Left colon (tissue), 2 donors: ENCODE results near the gene PRG3. TPM values are rescaled to one million over a fixed set of nuclear protein-coding genes. Genes with fewer than 3 reads are reported as not detected.
"Not testable (repeated sequence)": the region's sequence is repeated elsewhere in the genome, so short reads cannot be mapped to it uniquely, and the experiment has no call there.

ENCODE experiments used
- ATAC-seq: fragments of 200-7000 bp; cut with Tn5 transposase; one replicate; pipeline ENCODE4 v1.9.1; 2020; ENCODE audit warnings: mild to moderate bottlenecking, moderate library complexity
- DNase-seq, 2 donors: peaks; one replicate each; pipeline ENCODE4 v3.0.0-alpha.2; 2020
- intact Hi-C, 2 donors: fragments of 100-400 bp; cut with DNase I in 1 of 2; cut with micrococcal nuclease in 1 of 2; formaldehyde crosslinking; loops; one replicate each; pipeline versions ENCODE4 v1.11.2 to v1.14.0; 2022; cut with DNase I, micrococcal nuclease
- total RNA-seq, 2 donors: library from RNA; stranded (reverse); fragmentation: NEBNext Ultra II Directional; extraction: Animal tissue kit (Norgen Biotek cat#: 25700); gene quantifications; one replicate each; pipeline ENCODE4 v1.2.1, GENCODE V29; 2021
- donor health status: DM: no; HTN: no; CAD: no.
- donor health status: DM: yes; HTN: yes; CAD: no.

The PRG3 gene
- total RNA-seq, 2 donors from 2014 or later = not detected

GRCh38 chr11:57348052-57348451 is 32.9 kb downstream of the PRG3 start:
- DNase-seq = no peak
- intact Hi-C loops = loop anchor here in 1 of 2 donors (10.0 kb wide), 2 partner anchors 177 to 297 kb away; partner anchors contain the start of gene YPEL4
- ATAC-seq = no peak

DNA sequence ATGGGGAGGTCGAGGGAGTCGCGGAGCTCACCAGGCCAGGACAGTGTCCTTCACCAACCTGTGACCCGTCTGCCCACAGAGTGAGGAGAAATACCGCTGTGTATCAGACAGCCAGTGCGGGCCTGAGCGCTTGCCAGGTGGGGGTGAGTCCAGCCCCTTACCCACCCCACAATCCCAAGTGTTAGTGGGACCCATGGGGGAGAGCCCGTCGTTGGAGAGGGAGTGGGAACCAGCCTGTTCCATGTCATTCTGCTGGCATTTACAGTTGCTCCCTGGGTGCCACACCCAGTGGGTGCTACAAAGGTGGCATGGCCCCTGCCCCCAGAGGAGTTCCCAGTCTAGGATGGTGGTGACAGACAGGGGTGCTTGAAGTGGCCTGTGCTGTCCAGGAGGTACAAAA is 33.6 kb downstream of the PRG3 start:
- intact Hi-C loops = loop anchor here in 1 of 2 donors (10.0 kb wide), 2 partner anchors 177 to 297 kb away; partner anchors contain the start of gene YPEL4
- ATAC-seq = no peak
- no peak for DNase-seq

GRCh38 chr11:57345555-57346211 is 35.3 kb downstream of the PRG3 start:
- peak; percentile 57 to 85 for DNase-seq
- ATAC-seq = peak; percentile 95
- intact Hi-C loops = loop anchor here in 1 of 2 donors (10.0 kb wide), 2 partner anchors 179 to 299 kb away; partner anchors contain the start of gene YPEL4

- ATAC-seq (no peak), DNase-seq (no peak)
- intact Hi-C loops = loop anchor here in 1 of 2 donors (10.0 kb wide), 2 partner anchors 180 to 300 kb away; partner anchors contain the start of gene YPEL4
These were observed 36.1 kb downstream of the PRG3 start for GRCh38 chr11:57344826-57345225.

DNA sequence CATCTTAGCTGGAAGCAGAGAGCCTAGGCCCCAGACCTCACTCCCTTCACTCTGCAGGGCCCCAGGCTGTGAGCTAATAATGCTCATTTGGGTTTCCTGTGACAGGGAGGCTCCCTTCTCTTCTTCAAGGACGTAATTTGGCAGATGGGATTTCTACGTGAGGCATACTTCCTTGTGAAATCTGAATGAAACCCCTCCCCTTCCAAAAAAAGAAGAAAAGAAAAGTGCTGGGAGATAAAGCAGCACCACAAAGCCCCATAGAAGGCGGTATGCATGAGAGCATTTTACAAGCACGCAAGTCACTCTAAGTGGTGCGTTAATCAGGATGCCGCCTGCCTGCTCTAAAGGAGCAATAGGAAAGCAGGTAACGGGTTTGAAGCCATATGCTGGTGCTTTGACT is 37.1 kb downstream of the PRG3 start:
- ATAC-seq (no peak), DNase-seq (no peak)
- intact Hi-C loops = loop anchor here in 1 of 2 donors (10.0 kb wide), 2 partner anchors 181 to 301 kb away; partner anchors contain the start of gene YPEL4

- ATAC-seq (no peak), DNase-seq (no peak)
- intact Hi-C loops = loop anchor here in 1 of 2 donors (10.0 kb wide), 2 partner anchors 182 to 302 kb away; partner anchors contain the start of gene YPEL4
These were observed 38.2 kb downstream of the PRG3 start for GRCh38 chr11:57342702-57343101.

DNA sequence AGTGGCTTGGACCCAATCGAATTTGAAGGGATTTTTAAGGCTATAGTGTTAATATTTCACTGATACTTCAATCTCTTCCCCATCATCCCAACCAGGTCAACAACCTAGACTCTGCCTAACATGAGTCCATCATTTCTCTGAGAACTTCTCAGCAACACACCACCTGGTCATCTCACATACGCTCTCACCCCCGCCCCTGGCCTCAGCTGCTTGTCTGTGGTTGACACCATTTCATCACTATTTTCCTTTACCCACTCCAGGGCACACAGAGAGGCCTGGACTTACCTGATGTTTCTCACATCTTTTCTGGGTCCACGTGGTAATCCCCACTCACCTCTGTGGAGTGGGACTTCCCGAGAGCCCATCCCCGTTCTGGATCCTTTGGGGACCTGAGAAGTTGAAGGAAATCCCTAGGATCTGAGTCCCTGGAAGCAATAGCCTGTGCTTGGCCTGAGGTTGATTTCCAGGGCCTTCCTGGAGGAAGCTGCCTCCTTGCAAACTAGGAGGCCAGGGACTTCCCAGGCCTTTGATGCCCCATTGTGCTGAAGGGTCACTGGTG is 39.6 kb downstream of the PRG3 start:
- ATAC-seq = no peak
- no peak for DNase-seq
- intact Hi-C loops = loop anchor here in 1 of 2 donors (10.0 kb wide), 2 partner anchors 183 to 303 kb away; partner anchors contain the start of gene YPEL4

DNA sequence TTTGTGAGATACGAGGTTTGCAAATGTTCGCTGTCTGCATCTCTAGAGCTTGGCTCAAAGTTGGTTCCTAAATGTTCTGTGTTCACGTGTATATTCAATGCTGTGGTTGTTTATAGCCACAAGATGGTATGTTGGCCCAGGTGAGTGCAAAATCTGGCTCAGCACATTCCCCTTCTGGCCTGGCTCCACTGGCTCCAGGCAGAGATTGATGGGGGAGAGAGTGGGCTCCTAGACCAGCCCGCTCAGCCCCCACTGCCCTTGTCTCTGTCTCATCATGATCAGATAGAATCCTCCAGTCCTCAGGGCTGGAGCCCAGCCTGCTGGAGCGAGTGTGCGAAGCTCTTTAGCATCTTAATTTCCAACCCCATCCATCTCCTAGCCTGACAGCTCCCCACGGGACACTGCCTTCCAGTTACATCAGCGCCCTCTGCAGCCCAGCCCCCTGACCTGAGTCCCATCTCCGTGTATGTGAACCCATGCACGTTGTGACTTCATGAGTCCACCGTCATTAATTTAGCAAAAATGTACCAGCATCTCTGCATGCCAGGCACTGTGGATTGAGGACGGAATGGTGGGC is 40.8 kb downstream of the PRG3 start:
- intact Hi-C loops = loop anchor here in 1 of 2 donors (10.0 kb wide), 2 partner anchors 185 to 305 kb away; partner anchors contain the start of gene YPEL4
- no peak for ATAC-seq
- DNase-seq = no peak

- ATAC-seq (no peak), DNase-seq (no peak)
- intact Hi-C loops = no loop called here
These were observed 41.6 kb downstream of the PRG3 start for GRCh38 chr11:57339328-57339727.

DNA sequence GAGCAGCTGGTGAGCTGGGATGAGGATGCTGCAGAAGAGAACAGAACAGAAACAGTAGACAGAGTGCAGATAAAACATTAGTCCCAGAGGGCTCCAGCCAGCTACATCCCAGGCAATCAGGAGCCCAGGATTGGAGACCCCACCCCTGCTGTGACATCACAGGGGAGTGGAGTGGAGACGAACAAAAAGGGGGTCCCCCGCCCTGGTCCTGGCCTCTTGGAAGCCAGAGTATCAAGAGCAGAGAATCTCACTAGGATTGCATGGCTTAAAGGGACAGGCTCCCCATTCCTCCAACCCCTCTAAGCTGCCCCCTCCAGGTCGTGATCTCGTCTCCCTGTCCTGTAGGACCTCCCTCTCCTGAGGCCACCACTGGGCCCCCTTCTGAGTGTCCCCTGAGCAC is 42.8 kb downstream of the PRG3 start, which contains the start of gene P2RX3:
P2RX3 (plus strand) TSS at position 211 of the 400 bp plus-strand sequence. CDS start 199 bp downstream, outside the sequence.
- intact Hi-C loops = no loop called here
- DNase-seq (no peak), ATAC-seq (no peak)

DNA sequence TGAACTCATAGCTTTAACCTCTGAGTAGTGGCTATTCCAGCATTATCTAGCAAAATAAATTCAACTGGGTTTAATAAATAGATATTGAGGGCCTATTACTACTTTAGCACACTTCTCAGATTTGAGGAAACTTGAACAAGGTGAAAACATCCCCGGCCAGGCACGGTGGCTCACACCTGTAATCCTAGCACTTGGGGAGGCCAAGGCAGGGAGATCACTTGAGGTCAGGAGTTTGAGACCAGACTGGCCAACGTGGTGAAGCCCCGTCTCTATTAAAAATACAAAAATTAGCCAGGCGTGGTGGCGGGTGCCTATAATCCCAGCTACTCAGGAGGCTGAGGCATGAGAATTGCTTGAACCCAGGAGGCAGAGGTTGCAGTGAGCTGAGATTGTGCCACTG is 44.1 kb downstream of the PRG3 start:
- DNase-seq, intact Hi-C loops, ATAC-seq: not testable (repeated sequence)

GRCh38 chr11:57336111-57336666 is 44.8 kb downstream of the PRG3 start:
- peak; percentile 4 for ATAC-seq
- intact Hi-C loops = no loop called here
- DNase-seq = no peak

- intact Hi-C loops = no loop called here
- DNase-seq (peak; percentile 91), ATAC-seq (peak; percentile 98)
These were observed 45.4 kb downstream of the PRG3 start, which contains the start of gene SSRP1 for GRCh38 chr11:57335343-57336110. TSS of gene SSRP1 (minus strand) at chr11:57335892. CDS start at chr11:57335121, 771 bp downstream.

DNA sequence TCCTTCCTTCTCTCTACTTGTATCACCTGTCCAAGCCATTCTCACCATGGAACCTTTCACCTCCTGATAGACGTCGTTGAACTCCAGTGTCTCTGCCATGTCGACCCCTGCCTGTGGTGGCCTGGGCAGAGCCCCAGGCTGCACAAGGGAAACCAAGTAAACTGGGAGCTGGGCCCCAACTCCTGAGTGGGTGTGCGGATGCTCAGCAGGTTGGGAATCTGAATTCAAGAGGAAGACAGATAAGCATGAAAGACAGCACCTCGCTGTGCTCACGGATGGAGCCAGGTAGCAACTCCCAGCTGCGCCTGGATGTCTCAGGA is 46.0 kb downstream of the PRG3 start:
- no peak for ATAC-seq
- intact Hi-C loops = no loop called here

GRCh38 chr11:57332694-57333440 is 48.1 kb downstream of the PRG3 start:
- DNase-seq (no peak), ATAC-seq (no peak)
- intact Hi-C loops = no loop called here

More for the DNA sequence above, 46.0 kb downstream of the PRG3 start:
- no peak for DNase-seq

DNA sequence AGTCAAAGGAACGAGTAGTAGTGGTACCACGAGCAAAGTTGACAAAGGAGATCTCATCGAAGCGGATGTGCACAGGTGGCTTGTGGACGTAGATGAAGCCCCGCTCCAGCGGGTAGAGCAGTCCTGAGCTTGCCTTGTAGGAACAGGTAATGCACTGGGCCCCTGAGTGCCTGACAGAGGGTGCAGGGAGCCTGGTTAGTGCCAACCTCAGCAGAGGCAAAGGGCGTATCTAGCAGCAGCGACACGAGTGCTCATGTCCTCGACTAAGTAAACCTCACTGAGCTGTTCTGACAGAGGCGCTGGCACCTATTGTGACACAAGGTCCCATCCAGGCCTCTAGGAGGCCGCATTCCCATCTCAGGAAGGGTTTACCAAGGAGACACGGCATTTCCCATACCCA is 49.2 kb downstream of the PRG3 start:
- DNase-seq = no peak
- ATAC-seq = no peak
- intact Hi-C loops = no loop called here

DNA sequence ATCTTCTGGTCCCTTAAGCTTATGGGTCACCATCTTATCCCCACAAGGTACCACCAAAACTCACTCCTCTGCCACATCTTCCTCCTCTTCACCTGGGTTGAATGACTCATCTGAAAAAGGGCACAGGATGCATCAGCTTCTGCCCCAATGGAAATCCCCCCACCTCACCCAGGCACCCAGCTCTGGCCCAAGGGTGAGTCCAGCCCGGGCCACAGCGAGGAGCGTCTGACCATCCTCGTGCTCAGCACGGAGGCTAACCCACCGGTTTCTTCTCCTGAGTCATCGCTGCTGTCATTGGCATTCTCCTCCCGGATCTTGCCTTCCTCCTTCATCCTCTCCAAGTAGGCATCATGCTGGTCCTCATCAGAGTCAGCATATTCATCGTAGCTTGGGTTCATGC is 50.9 kb downstream of the PRG3 start:
- DNase-seq (no peak), ATAC-seq (no peak)
- intact Hi-C loops = no loop called here

DNA sequence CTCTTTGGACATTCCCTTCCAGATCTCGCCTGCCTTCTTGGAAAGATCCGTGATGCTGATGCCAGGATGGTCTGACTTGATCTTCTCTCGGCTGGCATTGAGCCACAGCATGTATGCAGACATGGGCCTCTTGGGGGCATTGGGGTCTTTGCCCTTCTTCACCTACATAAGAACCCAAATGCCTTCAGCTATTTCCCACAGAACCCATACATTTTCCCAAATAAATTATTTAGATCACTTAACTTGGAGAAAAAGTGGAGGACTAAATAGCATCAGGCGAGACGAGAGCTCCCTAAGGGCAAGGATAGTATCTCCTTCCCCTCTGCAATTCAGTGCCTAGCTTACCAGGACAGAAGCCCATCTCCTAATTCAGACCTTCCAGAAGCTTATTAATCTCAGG is 53.2 kb downstream of the PRG3 start:
- no peak for DNase-seq
- ATAC-seq = no peak
- intact Hi-C loops = no loop called here
